ENCODE measurements around the gene ANXA11. TPM values are rescaled to one million over a fixed set of nuclear protein-coding genes. Genes with fewer than 3 reads are reported as not detected.

Gene ANXA11
- total and polyA plus RNA-seq, 3 donors from 2014 or later = 46.5 to 116 (median 64.0) TPM

- Histone ChIP-seq H3K4me1 (peaks cover 22% of the 10 kb centered on the region), H3K27ac (no peak overlapping the region), H3K4me3 (no peak overlapping the region), H3K36me3 (ENCODE audit: low read depth, missing control alignments) (no peaks in the 10 kb centered on the region), H3K9me3 (no peaks in the 10 kb centered on the region), H3K27me3 (no peaks in the 10 kb centered on the region)
- DNase-seq = no peak
- TF ChIP-seq POLR2A (IDR thresholded peaks at IDR 0.05) (no peak), CTCF (IDR thresholded peaks at IDR 0.05) (no peak)
- WGBS, 2 donors = 71 to 84% methylated on average over 10 to 21 of the region's 21 CpGs
- intact Hi-C loops (cut with DNase I; ENCODE audit: low total_unique reads) = no loop called here
These were observed 43.8 kb downstream of the ANXA11 start for GRCh38 chr10:80161321-80162083.

GRCh38 chr10:80160361-80161320 is 44.7 kb downstream of the ANXA11 start:
- no peak overlapping the region for H3K27ac ChIP-seq
- H3K27me3 ChIP-seq = no peaks in the 10 kb centered on the region
- H3K36me3 ChIP-seq (ENCODE audit: low read depth, missing control alignments) = no peaks in the 10 kb centered on the region
- peaks cover 22% of the 10 kb centered on the region for H3K4me1 ChIP-seq
- 87 to 94% methylated on average over 17 of the region's 17 CpGs for WGBS, 2 donors
- no peak overlapping the region for H3K4me3 ChIP-seq
- TF ChIP-seq CTCF (IDR thresholded peaks at IDR 0.05) = no peak
- TF ChIP-seq POLR2A (IDR thresholded peaks at IDR 0.05) = no peak
- intact Hi-C loops (cut with DNase I; ENCODE audit: low total_unique reads) = no loop called here
- DNase-seq = no peak
- H3K9me3 ChIP-seq = no peaks in the 10 kb centered on the region

GRCh38 chr10:80159166-80159873 is 46.0 kb downstream of the ANXA11 start:
- intact Hi-C loops (cut with DNase I; ENCODE audit: low total_unique reads) = loop anchor here (10.0 kb wide), 1 partner anchor 45 kb away; the partner anchor contains the start of gene ANXA11
- 79 to 84% methylated on average over 9 of the region's 9 CpGs for WGBS, 2 donors
- Histone ChIP-seq H3K27me3 (no peaks in the 10 kb centered on the region), H3K36me3 (ENCODE audit: low read depth, missing control alignments) (no peaks in the 10 kb centered on the region), H3K9me3 (no peaks in the 10 kb centered on the region), H3K4me3 (no peak overlapping the region), H3K4me1 (peaks cover 25% of the 10 kb centered on the region), H3K27ac (peak overlapping the region in 1 of 2 donors; percentile 65)
- DNase-seq = no peak
- TF ChIP-seq CTCF (IDR thresholded peaks at IDR 0.05) = no peak
- TF ChIP-seq POLR2A (IDR thresholded peaks at IDR 0.05) = no peak

- intact Hi-C loops (cut with DNase I; ENCODE audit: low total_unique reads) = loop anchor here (10.0 kb wide), 1 partner anchor 46 kb away; the partner anchor contains the start of gene ANXA11
- peak; percentile 74 for DNase-seq
- Histone ChIP-seq H3K9me3 (no peaks in the 10 kb centered on the region), H3K36me3 (ENCODE audit: low read depth, missing control alignments) (no peaks in the 10 kb centered on the region), H3K27me3 (no peaks in the 10 kb centered on the region), H3K27ac (peak overlapping the region in 1 of 2 donors; percentile 65), H3K4me3 (no peak overlapping the region), H3K4me1 (peaks cover 21% of the 10 kb centered on the region)
- TF ChIP-seq CTCF (IDR thresholded peaks at IDR 0.05) (no peak), POLR2A (IDR thresholded peaks at IDR 0.05) (no peak)
- WGBS, 2 donors = 48 to 61% methylated on average over 8 to 14 of the region's 14 CpGs
These were observed 46.7 kb downstream of the ANXA11 start for GRCh38 chr10:80158598-80159127.

All from testis (tissue), 3 donors.